Measurements from ENCODE around the gene POLRMT. TPM values are rescaled to one million over a fixed set of nuclear protein-coding genes. Genes with fewer than 3 reads are reported as not detected.
A peak's percentile ranks its signal among the peaks of the same experiment; 100 is the strongest.

The POLRMT gene
- total RNA-seq, 1 experiment from 2014 or later, result 139 TPM

- Mint-ChIP-seq H3K9me3 (no peaks in the 10 kb centered on the region), H3K27me3 (ENCODE audit: low read depth) (peaks cover 14% of the 10 kb centered on the region), H3K27ac (no peak overlapping the region; the same call in 1 of the 2 replicates), H3K4me1 (peaks cover 4% of the 10 kb centered on the region; the same call in 1 of the 2 replicates), H3K36me3 (0 out of 2 replicates have a peak, but pooled peaks cover 2% of the 10 kb centered on the region), H3K4me3 (no peak overlapping the region)
- ATAC-seq (peak; percentile 75), DNase-seq (ENCODE audit: low spot score) (peak; percentile 87)
- POLR2A ChIA-PET, result interaction anchor here (0.8 to 0.9 kb wide), 3 partner anchors 10 to 78 kb away, joined by 3 read pairs; partner anchors contain the start of genes BSG and RNF126
- CTCF ChIA-PET, result interaction anchor here (0.8 to 5.3 kb wide), 14 partner anchors 9 to 277 kb away, joined by 3 to 32 read pairs (median 4); partner anchors contain the start of genes CDC34 and RNF126
- TF ChIP-seq ZNF532 (CRISPR knock-in tag; IDR thresholded peaks at IDR 0.05; ENCODE audit: borderline replicate concordance) (peak; percentile 74; the same call in 1 of the 2 replicates), E2F1 (CRISPR knock-in tag; IDR thresholded peaks at IDR 0.05) (no peak), FOXK1 (CRISPR knock-in tag; IDR thresholded peaks at IDR 0.05) (no peak), GABPB1 (CRISPR knock-in tag; IDR thresholded peaks at IDR 0.05) (peak; percentile 43; the same call in 1 of the 2 replicates), ZNF263 (CRISPR knock-in tag; IDR thresholded peaks at IDR 0.05; ENCODE audit: low read depth) (no peak), CTCF (IDR thresholded peaks at IDR 0.05) (peak; percentile 95), SP1 (CRISPR knock-in tag; conservative IDR thresholded peaks at IDR 0.05) (peak; percentile 82), ERG (CRISPR knock-in tag; IDR thresholded peaks at IDR 0.05) (peak; percentile 77), ARID4B (CRISPR knock-in tag; IDR thresholded peaks at IDR 0.05; ENCODE audit: borderline replicate concordance) (0 out of 2 replicates have a peak, but pooled peaks have one; percentile 17), PRDM15 (CRISPR knock-in tag; IDR thresholded peaks at IDR 0.05) (no peak), ZNF232 (CRISPR knock-in tag; IDR thresholded peaks at IDR 0.05) (no peak), RELA (CRISPR knock-in tag; IDR thresholded peaks at IDR 0.05; ENCODE audit: borderline replicate concordance) (no peak), FOXP1 (CRISPR knock-in tag; IDR thresholded peaks at IDR 0.05; ENCODE audit: borderline replicate concordance) (peak; percentile 87), IRF1 (CRISPR knock-in tag; IDR thresholded peaks at IDR 0.05) (no peak), ZNF416 (CRISPR knock-in tag; IDR thresholded peaks at IDR 0.05) (peak; percentile 56; the same call in 1 of the 2 replicates), NFATC4 (CRISPR knock-in tag; IDR thresholded peaks at IDR 0.05) (peak; percentile 22; the same call in 1 of the 2 replicates), MAX (CRISPR knock-in tag; IDR thresholded peaks at IDR 0.05) (no peak; the same call in 1 of the 2 replicates)
These were observed 48.9 kb downstream of the POLRMT start for GRCh38 chr19:584240-585001.
